Left renal pelvis (tissue), 4 donors: ENCODE data around the gene FOCAD. TPM values are rescaled to one million over a fixed set of nuclear protein-coding genes. Genes with fewer than 3 reads are reported as not detected.
A peak's percentile ranks its signal among the peaks of the same experiment; 100 is the strongest.

Source experiments
- DNase-seq, 4 donors: peaks; one replicate each; pipeline ENCODE4 v3.0.0-alpha.2; 2013; ENCODE audit warnings: low read depth in 4 of 4, low spot score in 3 of 4
- polyA plus RNA-seq, 4 donors: library from polyadenylated mRNA; unstranded; fragments of 120-200 nt; gene quantifications; one replicate each; pipeline ENCODE4 v1.2.1, GENCODE V29; 2013; ENCODE audit not compliant: insufficient read length in 4 of 4

FOCAD gene
- polyA plus RNA-seq, 4 donors, result 19.1 to 31.6 (median 29.3) TPM

DNA sequence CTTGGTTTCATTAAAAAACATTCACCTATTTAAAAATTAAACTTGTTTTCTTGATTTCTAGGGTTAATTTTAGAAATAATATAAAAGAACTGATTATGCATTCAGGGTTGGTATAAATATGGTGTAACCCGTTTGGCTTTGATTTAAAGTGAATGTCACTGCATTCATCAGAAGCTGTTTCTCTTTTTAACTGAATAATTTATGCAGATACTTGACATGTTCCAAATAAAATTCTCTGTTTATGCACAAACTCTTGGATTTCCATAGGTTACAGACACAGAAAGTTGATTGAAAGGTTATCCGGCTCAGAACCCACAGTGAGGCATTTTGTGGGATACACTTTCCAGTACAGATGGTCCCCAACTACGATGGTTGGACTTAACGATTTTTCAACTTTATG is 186.1 kb downstream of the FOCAD start:
- no peak for DNase-seq

GRCh38 chr9:20872340-20872977 is 188.4 kb downstream of the FOCAD start:
- DNase-seq, result no peak

- DNase-seq, result no peak
Observed at GRCh38 chr9:20873240-20873865, 189.3 kb downstream of the FOCAD start.

DNA sequence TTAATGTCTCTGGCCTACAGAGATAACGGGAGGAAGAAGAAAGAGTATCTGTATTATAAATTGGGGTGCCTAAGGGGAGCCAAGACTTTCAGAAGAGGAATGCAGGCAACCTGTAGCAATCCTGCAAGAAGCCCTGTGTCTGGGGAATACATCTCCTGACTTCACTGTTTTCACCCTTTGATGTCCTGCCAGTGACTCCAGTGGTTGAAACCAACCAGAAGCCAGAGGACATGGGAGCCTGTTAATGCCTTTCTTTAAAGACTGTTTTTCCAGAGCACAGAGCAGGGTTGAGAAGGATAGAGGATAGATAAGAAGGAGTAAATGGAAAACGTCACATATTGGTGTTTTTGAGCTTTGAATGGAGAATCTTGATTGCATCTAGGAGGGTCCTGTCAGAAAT is 196.2 kb downstream of the FOCAD start:
- DNase-seq, result no peak

- no peak for DNase-seq
Observed at GRCh38 chr9:20880675-20881074, 196.6 kb downstream of the FOCAD start.

- DNase-seq, result no peak
Observed at GRCh38 chr9:20884985-20885593, 201.0 kb downstream of the FOCAD start.

DNA sequence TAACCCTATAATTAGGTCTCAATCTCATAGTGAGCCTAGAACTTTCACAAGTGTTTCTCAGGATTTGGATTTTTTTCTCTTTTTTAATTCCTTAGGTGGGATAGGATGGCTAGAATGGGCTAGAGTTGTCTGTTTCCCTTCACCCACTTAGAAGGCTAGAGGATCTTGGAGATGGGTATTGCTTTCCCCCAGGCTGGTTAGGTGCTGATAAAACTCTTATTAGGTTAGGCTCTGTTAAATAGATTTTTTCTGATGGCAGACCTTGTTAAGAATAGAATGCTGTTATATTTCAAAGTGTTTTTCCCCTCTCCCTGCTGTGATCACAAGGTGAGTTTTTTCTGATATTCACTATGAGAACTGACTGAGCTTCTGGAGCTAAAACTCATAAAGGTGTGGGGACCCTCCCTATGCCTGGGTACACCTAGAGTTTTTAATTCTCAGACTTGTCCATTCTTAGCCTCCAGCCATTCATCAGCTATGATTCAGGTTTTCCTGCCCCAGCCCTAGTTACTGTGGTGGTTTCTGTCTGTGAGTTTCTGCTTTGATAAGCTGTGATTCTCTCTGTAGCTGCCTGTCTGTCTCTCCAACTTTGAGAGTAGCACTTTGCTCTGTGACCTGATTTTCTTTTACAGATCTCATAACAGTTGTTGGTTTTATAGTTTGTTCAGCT is 215.0 kb downstream of the FOCAD start:
- no peak for DNase-seq

DNA sequence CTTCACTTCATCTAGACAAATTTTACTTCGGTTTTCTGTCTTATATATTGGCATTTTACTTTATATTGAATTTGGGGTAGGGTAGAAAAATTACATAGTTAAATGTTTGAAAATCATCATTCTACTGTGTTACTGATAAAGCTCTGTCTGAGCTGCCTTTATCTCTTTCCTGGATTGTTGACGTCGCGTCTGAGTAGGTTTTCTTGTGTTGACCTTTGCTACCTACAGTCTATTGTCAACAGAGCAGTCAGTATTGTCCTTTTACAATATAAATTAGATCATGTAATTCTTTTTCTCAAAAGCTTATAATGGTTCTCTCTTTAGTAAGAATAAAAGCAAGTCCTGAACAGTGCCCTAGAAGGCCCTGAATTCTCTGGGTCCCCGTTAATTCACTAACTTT is 219.2 kb downstream of the FOCAD start:
- no peak for DNase-seq

DNA sequence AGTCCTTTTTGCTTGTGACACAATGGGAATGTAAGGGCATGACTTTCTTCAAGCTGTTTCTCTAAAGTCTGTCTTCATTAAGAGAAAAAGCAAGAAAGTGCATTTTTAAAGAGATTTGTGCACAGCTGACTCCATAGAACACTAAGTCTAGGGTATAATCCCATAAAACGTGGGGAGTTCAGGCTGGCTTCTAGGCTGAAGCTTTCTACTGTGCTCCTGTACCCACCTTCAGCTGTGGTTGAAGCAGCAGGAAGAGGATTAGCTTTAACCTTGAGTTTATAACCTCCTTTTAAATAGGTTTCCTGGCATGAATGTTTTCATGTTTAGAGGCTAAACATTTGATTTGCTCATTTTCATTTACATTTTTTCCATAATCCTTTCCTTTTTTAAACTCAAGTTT is 220.9 kb downstream of the FOCAD start:
- DNase-seq, result no peak

GRCh38 chr9:20906326-20906725 is 222.3 kb downstream of the FOCAD start:
- no peak for DNase-seq

- DNase-seq, result no peak
Observed at GRCh38 chr9:20908461-20908860, 224.4 kb downstream of the FOCAD start.

- no peak for DNase-seq
Observed at GRCh38 chr9:20914556-20914955, 230.5 kb downstream of the FOCAD start.

DNA sequence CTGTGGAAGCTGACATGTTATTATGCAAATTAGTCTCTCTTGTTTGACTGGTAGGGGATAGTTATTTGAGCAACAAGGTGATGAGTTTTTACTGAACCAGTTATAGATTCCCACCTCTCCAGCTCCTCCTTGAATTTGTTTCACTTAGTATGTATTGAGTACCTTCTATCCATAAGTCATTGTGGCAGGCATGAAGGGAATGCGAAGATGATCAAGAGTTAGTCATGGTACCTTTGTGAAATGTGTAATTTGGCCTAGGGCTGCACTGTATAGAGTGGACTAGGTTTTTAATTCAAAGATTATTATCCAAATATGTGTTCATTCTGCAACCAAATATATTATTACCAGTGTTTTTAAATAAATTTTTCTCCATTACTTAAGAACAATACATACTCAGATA is 237.3 kb downstream of the FOCAD start:
- DNase-seq, result no peak

GRCh38 chr9:20925256-20926045 is 241.4 kb downstream of the FOCAD start:
- DNase-seq, result no peak

DNA sequence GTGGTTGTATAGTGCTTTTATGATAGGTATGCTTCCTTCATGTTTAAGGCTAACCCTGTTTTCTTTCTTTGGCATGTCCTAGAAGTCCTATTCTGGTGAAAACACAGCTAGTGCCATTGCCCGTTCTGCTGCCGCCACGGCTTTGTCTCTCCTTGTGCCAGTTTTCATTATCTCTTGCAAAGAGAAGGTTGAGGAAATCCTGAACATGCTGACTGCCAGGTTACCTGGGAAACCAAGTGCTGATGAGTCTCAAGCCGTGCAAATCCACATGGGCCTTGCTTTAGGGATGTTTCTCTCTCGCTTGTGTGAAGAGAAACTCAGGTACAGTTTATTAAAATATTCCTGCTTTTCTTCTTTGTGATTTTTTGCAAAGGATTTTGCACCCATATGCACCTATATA is 245.2 kb downstream of the FOCAD start:
- DNase-seq, result no peak

DNA sequence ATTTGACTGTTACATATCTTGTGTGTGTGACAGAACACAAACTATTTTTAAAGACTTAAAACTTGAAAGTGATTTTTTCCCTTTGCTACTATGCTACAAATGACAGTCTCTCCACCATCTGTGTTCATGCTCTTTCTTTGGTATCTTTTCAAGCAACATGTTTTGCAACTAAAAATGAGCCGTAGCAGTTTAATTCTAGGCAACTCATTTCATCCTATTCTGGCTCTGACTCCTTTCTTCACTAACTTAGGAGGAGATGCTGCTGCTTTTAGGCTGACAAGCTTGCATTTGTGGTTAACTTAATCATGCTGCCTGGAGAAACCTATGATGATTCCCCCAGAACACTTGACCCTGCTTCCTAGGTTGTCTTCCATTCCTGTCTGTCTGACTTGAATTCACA is 246.8 kb downstream of the FOCAD start:
- DNase-seq, result no peak

DNA sequence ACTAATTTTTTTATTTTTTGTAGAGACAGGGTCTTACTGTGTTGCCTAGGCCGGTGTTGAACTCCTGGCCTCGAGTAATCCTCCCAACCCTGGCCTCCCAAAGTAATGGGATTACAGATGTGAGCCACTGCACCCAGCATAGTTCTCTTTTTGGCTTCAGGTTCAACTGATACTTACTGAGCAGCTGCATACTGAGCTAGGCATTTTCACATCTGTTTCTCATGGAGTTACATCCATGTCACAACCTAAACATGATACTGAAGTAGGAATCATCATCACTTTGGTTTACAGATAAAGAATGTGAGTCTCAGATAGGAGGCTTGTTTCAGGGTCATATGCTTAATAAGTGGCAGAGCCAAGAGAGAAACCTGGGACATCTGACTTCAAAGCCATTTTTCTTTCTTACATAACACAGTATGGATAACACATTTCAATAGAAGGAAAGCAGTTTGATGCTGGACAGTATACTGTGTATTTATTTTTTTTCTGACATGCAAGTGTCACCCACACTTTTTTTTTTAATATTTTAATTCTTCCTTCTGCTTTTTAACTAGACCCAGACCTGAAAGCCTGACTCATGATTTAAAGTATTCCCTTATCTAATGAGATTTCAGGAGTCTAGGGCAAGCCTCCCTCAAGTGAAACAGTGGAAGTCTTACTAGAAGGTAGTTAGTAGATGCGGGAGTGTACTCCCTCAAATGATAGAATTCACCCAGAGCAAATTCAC is 256.6 kb downstream of the FOCAD start:
- DNase-seq, result no peak

- DNase-seq, result peak; percentile 36 to 55 (median 46)
Observed at GRCh38 chr9:20941174-20941690, 257.2 kb downstream of the FOCAD start.

DNA sequence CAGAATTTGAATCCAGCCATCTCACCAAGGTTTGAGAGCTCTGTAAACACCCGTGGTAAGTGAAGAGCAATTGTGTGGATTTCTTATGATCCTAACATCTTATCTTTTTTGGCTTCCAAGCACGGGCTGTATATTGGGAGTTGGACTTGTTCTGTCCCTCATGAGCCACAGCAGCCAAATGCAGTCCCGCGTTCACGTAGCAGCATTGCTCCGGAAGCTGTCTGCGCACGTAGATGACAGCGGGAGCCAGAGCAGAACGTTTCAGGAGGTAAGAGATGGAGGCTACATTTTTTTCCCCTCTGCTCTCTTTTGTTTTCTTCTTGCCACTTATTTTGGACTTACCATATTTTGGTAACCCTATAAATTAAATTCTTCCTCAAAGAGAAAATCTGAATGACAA is 260.4 kb downstream of the FOCAD start:
- DNase-seq, result no peak

DNA sequence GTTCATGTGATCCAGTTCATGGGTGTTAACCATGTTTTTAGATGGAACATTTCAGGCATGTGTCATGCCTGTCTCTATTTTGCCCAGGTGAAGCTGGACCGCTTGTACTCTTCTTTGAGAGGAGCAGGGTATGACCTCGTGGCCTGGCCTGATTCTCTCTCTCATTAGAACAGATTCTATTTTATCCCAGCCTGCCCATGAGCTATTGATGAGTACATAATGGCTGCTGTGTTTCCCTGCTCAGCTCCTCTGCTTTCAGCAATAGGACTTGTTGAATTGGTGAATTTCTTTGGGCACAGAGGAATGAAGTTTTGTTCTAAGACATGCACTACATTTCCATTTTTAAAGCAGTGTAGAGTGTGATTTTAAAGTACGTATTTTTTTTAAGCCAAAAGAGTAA is 261.2 kb downstream of the FOCAD start:
- DNase-seq, result no peak
